Measurements from ENCODE around the gene RCC1. TPM values are rescaled to one million over a fixed set of nuclear protein-coding genes. Genes with fewer than 3 reads are reported as not detected.

Gene RCC1
- total and polyA plus RNA-seq, 2 experiments from 2014 or later, result 36.9 to 97.4 TPM

DNA sequence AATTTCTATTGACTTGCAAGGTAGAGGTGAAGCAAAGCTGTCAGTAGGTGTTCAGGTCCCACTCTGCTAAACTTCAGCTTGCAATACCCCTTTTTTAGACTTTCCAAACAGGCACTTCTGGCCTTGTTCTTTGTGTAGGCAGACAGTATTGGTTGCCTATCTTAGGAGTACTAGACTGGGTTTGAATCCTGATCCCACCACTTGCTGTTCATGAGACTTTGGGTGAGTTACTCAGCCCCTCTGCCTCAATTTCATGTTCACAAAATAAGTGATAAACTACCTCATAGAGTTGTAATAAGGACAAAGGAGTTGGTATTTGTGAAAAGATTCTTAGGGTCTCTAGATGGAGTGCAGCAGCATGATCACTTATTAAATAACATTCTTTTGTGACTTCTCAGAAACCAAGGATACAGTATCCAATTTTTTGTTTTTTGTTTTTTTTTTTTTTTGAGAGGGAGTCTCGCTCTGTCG lies 5.2 kb downstream of the RCC1 start:
- Histone ChIP-seq H3K36me3 (ENCODE audit: insufficient read depth) (peaks cover 53% of the 10 kb centered on the region), H3K4me1 (ENCODE audit: insufficient read depth) (peaks cover 22% of the 10 kb centered on the region), H3K27me3 (ENCODE audit: insufficient read depth) (no peaks in the 10 kb centered on the region), H3K27ac (ENCODE audit: low read depth) (peak overlapping the region; percentile 100), H3K4me2 (no peak overlapping the region), H3F3A (replicated peaks; ENCODE audit: low read depth) (peaks cover 83% of the 10 kb centered on the region), H4K20me1 (replicated peaks; ENCODE audit: insufficient read depth) (peaks cover 7% of the 10 kb centered on the region), H3K79me2 (replicated peaks; ENCODE audit: insufficient read depth) (peaks cover 29% of the 10 kb centered on the region), H2AFZ (no peak overlapping the region), H3K9me2 (ENCODE audit: insufficient read depth) (no peaks in the 10 kb centered on the region), H3K4me3 (no peak overlapping the region)
- Mint-ChIP-seq H3K27me3 (ENCODE audit: insufficient read depth, low read depth, poor library complexity) (peaks cover 94% of the 10 kb centered on the region), H3K9me3 (peaks cover 66% of the 10 kb centered on the region; the same call in 2 of the 3 replicates), H3K4me3 (peak overlapping the region; percentile 98), H3K36me3 (ENCODE audit: low read depth) (peaks cover 87% of the 10 kb centered on the region), H3K4me1 (peaks cover 22% of the 10 kb centered on the region), H3K27ac (peak overlapping the region; percentile 98)
- DNase-seq (ENCODE audit: low spot score), result peak; percentile 56
- peak; percentile 8 for ATAC-seq
- TF ChIP-seq CREB1 (CRISPR knock-in tag; IDR thresholded peaks at IDR 0.05; ENCODE audit: low read depth) (0 out of 2 replicates have a peak, but pooled peaks have one; percentile 2), POLR2AphosphoS5 (IDR thresholded peaks at IDR 0.05; ENCODE audit: low read depth) (peak; percentile 48; the same call in 1 of the 2 replicates), NANOG (IDR thresholded peaks at IDR 0.05; ENCODE audit: borderline replicate concordance) (no peak)

DNA sequence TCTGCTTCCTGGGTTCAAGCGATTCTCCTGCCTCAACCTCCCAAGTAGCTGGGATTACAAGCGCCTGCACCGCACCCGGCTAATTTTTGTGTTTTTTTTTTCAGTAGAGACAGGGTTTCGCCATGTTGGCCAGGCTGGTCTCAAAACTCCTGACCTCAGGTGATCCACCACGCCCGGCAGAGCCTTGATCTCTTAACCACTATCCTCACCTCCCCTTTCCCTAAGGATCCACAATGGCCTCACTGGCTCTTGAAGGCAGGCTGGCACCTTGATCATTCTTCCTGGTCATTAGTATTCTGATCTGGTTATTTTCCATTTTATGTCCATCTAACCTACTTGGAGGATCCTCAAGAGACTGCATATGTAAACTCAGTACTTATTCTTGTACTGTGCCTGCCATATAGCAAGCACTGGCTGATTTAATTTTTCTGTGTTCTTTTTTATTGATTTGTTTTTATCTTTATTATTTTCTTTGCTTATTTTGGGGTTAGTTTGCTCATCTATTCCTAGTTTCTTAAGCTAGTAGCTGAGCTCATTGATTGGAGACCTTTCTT lies 6.3 kb downstream of the RCC1 start:
- H3K27ac ChIP-seq (ENCODE audit: low read depth), result peak overlapping the region; percentile 100
- peaks cover 75% of the 10 kb centered on the region for H3K36me3 Mint-ChIP-seq (ENCODE audit: low read depth)
- no peak overlapping the region for H3K4me3 ChIP-seq
- peaks cover 54% of the 10 kb centered on the region; the same call in 2 of the 3 replicates for H3K9me3 Mint-ChIP-seq
- peak; percentile 0; the same call in 1 of the 3 replicates for ATAC-seq
- H4K20me1 ChIP-seq (replicated peaks; ENCODE audit: insufficient read depth), result peaks cover 6% of the 10 kb centered on the region
- H3F3A ChIP-seq (replicated peaks; ENCODE audit: low read depth), result peaks cover 85% of the 10 kb centered on the region
- no peak overlapping the region for H2AFZ ChIP-seq
- H3K4me3 Mint-ChIP-seq, result peak overlapping the region; percentile 49; the same call in 2 of the 3 replicates
- H3K4me1 ChIP-seq (ENCODE audit: insufficient read depth), result peaks cover 22% of the 10 kb centered on the region
- H3K4me1 Mint-ChIP-seq, result peaks cover 25% of the 10 kb centered on the region
- no peaks in the 10 kb centered on the region for H3K27me3 ChIP-seq (ENCODE audit: insufficient read depth)
- peaks cover 17% of the 10 kb centered on the region for H3K79me2 ChIP-seq (replicated peaks; ENCODE audit: insufficient read depth)
- DNase-seq (ENCODE audit: low spot score), result no peak
- H3K27me3 Mint-ChIP-seq (ENCODE audit: insufficient read depth, low read depth, poor library complexity), result peaks cover 82% of the 10 kb centered on the region
- H3K36me3 ChIP-seq (ENCODE audit: insufficient read depth), result peaks cover 43% of the 10 kb centered on the region
- peak overlapping the region; percentile 88 for H3K27ac Mint-ChIP-seq
- H3K9me2 ChIP-seq (ENCODE audit: insufficient read depth), result no peaks in the 10 kb centered on the region
- no peak overlapping the region for H3K4me2 ChIP-seq
- TF ChIP-seq, protein P1, sequence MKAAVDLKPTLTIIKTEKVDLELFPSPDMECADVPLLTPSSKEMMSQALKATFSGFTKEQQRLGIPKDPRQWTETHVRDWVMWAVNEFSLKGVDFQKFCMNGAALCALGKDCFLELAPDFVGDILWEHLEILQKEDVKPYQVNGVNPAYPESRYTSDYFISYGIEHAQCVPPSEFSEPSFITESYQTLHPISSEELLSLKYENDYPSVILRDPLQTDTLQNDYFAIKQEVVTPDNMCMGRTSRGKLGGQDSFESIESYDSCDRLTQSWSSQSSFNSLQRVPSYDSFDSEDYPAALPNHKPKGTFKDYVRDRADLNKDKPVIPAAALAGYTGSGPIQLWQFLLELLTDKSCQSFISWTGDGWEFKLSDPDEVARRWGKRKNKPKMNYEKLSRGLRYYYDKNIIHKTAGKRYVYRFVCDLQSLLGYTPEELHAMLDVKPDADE (IDR thresholded peaks at IDR 0.05), result no peak
- TF ChIP-seq, protein P2, sequence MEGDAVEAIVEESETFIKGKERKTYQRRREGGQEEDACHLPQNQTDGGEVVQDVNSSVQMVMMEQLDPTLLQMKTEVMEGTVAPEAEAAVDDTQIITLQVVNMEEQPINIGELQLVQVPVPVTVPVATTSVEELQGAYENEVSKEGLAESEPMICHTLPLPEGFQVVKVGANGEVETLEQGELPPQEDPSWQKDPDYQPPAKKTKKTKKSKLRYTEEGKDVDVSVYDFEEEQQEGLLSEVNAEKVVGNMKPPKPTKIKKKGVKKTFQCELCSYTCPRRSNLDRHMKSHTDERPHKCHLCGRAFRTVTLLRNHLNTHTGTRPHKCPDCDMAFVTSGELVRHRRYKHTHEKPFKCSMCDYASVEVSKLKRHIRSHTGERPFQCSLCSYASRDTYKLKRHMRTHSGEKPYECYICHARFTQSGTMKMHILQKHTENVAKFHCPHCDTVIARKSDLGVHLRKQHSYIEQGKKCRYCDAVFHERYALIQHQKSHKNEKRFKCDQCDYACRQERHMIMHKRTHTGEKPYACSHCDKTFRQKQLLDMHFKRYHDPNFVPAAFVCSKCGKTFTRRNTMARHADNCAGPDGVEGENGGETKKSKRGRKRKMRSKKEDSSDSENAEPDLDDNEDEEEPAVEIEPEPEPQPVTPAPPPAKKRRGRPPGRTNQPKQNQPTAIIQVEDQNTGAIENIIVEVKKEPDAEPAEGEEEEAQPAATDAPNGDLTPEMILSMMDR (conservative IDR thresholded peaks at IDR 0.05; ENCODE audit: low read depth in 2 of 2), result no peak
- TF ChIP-seq EZH2 (IDR thresholded peaks at IDR 0.05; ENCODE audit: low read depth, unreplicated experiment) (no peak), STAT1 (IDR thresholded peaks at IDR 0.05; ENCODE audit: unreplicated experiment) (no peak), JUNB (IDR thresholded peaks at IDR 0.05; ENCODE audit: unreplicated experiment) (no peak), NANOG (IDR thresholded peaks at IDR 0.05; ENCODE audit: borderline replicate concordance) (no peak), EZH2phosphoT487 (IDR thresholded peaks at IDR 0.05; ENCODE audit: unreplicated experiment) (no peak), ZNF331 (CRISPR knock-in tag; IDR thresholded peaks at IDR 0.05; ENCODE audit: low read depth) (no peak)
- TF ChIP-seq, protein P3, sequence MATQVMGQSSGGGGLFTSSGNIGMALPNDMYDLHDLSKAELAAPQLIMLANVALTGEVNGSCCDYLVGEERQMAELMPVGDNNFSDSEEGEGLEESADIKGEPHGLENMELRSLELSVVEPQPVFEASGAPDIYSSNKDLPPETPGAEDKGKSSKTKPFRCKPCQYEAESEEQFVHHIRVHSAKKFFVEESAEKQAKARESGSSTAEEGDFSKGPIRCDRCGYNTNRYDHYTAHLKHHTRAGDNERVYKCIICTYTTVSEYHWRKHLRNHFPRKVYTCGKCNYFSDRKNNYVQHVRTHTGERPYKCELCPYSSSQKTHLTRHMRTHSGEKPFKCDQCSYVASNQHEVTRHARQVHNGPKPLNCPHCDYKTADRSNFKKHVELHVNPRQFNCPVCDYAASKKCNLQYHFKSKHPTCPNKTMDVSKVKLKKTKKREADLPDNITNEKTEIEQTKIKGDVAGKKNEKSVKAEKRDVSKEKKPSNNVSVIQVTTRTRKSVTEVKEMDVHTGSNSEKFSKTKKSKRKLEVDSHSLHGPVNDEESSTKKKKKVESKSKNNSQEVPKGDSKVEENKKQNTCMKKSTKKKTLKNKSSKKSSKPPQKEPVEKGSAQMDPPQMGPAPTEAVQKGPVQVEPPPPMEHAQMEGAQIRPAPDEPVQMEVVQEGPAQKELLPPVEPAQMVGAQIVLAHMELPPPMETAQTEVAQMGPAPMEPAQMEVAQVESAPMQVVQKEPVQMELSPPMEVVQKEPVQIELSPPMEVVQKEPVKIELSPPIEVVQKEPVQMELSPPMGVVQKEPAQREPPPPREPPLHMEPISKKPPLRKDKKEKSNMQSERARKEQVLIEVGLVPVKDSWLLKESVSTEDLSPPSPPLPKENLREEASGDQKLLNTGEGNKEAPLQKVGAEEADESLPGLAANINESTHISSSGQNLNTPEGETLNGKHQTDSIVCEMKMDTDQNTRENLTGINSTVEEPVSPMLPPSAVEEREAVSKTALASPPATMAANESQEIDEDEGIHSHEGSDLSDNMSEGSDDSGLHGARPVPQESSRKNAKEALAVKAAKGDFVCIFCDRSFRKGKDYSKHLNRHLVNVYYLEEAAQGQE (IDR thresholded peaks at IDR 0.05; ENCODE audit: unreplicated experiment), result no peak

Data from GM23338 (cell line).